ENCODE data around the gene HIP1R.
"Not testable (repeated sequence)": the region's sequence is repeated elsewhere in the genome, so short reads cannot be mapped to it uniquely, and the experiment has no call there.

Gene HIP1R, protein sequence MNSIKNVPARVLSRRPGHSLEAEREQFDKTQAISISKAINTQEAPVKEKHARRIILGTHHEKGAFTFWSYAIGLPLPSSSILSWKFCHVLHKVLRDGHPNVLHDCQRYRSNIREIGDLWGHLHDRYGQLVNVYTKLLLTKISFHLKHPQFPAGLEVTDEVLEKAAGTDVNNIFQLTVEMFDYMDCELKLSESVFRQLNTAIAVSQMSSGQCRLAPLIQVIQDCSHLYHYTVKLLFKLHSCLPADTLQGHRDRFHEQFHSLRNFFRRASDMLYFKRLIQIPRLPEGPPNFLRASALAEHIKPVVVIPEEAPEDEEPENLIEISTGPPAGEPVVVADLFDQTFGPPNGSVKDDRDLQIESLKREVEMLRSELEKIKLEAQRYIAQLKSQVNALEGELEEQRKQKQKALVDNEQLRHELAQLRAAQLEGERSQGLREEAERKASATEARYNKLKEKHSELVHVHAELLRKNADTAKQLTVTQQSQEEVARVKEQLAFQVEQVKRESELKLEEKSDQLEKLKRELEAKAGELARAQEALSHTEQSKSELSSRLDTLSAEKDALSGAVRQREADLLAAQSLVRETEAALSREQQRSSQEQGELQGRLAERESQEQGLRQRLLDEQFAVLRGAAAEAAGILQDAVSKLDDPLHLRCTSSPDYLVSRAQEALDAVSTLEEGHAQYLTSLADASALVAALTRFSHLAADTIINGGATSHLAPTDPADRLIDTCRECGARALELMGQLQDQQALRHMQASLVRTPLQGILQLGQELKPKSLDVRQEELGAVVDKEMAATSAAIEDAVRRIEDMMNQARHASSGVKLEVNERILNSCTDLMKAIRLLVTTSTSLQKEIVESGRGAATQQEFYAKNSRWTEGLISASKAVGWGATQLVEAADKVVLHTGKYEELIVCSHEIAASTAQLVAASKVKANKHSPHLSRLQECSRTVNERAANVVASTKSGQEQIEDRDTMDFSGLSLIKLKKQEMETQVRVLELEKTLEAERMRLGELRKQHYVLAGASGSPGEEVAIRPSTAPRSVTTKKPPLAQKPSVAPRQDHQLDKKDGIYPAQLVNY

DNA sequence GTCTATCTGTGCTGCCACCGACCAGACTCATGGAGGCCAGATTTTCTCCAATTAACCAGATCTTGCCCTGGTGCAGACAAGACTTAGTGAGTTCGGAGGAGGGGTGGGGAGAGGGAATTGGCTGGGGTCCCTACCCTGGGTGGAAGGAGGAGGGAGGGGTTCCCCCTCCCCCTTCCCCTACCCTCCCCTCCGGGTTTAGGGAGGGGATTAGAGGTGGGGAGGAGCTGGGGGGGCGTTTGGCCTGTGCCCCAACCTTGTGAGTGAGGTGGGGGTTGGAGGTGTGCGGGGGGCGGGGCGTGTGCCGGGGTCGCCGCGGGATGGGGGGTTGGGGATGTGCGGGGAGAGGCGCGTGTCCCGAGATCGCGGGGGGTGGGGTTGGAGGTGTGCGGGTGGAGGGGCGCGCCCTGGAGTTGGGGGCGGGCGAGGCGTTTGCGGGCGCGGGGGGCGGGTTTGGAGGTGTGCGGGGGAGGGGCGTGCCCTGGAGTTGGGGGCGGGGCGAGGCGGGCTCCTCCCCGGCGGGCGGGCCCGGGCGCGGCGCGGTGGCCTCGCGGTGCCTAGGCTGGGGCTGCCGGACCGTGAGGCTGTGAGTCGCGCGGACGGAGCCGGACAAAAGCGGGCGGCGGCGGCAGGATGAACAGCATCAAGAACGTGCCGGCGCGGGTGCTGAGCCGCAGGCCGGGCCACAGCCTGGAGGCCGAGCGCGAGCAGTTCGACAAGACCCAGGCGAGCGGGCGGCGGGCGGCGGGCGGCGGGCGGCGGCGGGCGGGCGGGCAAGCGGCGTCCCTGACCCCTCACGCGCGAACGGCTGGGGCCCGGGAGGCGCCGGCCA is at the start of gene HIP1R:
TSS of gene HIP1R (plus strand) at position 537 of the 829 bp plus-strand sequence. CDS start at position 631, 94 bp downstream.
- no peak for DNase-seq (ENCODE audit: low read depth)

DNA sequence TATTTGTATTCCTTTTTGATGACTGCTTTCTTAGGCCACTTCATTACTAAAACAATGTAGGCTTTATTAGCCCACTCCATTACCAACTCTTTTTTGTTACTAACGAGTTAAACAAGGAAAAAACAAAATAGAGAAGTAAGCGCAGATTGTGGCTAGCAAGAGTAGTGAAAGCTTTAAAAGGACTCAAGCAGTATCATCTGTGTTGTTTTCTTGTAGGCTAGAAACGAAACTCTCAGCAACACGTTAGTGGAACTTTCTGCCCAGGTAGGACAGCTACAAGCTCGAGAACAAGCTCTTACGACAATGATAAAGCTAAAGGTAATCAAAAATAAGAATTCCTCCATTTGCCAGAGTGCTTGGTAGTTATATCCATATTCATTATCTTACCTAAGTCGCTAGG is 49.8 kb upstream of the HIP1R start:
- no peak for DNase-seq (ENCODE audit: low read depth)

DNA sequence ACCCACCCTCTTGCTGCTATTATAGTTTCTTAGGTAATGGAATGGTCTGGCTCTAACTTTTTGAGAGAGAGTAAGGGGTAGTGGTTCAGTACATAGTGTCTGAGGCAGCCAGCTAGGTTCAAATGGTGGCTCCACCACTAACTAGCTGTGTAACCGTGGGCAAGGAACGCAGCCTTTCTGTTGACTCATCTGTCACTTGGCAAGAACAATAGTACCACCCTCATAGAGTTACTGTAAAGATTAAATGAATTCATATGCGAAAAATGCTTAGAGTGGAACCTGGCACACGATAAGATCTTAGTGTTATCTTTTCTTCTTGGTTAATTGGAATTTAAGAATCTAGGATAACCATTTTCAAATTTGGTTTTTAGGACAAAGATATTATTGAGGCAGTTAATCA is 46.9 kb upstream of the HIP1R start:
- no peak for DNase-seq (ENCODE audit: low read depth)

DNA sequence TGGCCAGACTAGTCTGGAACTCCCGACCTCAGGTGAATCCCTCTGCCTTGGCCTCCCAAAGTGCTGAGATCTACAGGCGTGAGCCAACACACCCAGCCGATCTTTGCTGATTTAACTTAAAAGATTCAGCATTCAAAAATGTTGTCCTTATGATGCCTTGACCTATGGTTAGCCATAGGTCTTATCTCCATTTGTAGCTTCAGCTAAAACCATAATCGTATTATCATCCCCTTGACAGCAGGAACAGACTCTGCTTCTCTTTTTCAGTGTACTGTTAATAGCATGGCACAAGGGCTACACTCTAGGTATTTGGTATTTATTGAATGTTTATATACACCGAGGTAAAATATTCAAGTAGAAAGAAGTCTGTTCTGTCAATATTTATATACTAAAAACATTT is 45.6 kb upstream of the HIP1R start:
- DNase-seq (ENCODE audit: low read depth) = no peak

DNA sequence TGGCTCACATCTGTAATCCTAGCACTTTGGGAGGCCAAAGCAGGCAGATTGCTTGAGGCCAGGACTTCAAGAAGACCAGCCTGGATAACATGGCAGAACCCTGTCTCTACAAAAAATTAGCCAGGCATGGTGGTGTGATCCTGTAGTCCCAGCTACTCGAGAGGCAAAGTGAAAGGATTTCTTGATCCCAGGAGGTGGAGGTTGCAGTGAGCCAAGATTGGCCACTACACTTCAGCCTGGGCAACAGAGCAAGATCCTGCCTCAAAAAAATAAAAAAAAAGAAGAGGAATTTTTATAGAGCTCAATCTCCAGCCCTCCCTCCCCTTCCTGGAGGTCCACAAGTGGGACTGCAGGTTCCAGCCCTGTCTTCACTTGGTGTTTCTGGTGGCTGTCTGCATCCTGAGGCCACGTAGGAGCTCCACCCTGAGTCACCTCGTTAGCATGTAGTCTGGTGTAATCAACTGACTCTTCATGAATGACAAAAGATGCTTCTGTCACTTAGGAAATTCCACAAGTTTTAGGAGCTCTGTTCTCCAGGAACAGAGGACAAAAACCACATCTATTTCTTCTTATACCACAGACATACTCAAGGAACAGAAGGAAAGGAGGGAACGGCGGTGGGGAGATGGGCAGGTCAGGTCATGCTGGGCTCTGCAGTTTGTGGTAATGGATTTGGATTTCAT is 44.7 kb upstream of the HIP1R start:
- DNase-seq (ENCODE audit: low read depth) = peak; percentile 35

DNA sequence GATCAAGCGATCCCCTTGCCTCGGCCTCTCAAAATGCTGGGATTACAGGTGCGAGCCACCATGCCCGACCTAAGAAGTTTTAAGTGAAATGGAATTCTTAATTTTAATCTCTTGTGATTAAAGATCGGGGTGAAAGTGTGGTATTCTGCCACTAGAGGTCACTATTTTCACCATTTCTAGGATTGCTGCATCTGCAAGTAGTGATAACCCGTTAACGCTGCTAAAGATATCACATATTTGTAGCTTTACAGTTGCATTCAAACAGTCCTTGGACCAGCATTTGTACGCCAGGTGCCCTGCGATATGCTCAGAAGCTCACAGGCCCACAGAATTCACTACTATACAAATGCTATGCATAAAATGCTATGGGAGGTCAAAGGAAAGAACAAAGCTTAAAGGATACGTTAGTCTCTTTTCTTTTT is 41.6 kb upstream of the HIP1R start:
- DNase-seq (ENCODE audit: low read depth) = no peak

DNA sequence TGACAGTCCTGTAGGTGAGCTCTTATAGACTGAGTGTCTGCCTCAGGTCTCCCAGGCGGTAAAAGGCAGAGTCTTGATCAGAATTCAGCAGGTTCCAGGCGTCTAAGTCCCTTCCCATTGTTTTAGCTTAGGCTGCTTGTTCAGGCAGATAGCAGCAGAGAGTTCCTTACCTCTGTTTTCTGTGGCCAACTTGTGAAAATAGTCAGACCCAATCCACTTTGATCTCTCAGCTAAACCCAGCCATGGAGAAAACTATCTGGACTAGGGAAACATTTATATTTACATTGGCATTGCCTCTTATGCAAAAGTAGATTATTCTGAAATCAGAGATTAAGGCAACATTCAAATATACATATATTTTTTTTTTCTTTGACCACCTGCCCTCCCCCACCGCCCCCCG is 39.5 kb upstream of the HIP1R start:
- DNase-seq (ENCODE audit: low read depth) = no peak

DNA sequence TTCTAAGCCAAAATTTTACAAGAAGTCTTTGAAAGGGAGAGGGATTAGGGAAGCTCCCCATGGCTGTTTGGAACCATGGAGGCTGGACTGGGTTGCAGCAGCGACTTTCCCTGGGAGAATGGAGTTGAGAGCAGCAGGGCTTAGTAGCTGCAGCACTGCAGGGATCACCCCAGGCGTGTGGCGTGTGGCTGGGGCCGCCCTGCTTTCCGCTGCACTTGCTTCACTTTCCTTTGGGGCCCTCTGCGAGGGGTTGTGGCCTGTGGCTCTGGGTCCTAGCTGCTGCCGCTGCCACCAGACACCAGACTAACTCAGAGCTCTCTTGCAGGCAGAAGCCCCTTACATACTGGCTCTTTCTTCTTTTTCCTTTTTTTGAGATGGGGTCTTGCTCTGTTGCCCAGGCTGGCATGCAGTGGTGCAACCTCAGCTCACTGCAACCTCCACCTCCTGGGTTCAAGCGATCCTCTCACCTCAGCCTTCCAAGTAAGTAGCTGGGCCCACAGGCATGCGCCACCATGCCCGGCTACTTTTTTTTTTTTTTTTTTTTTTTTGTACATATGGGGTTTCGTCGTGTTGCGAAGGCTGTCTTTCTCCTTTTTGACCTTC is 35.5 kb upstream of the HIP1R start:
- no peak for DNase-seq (ENCODE audit: low read depth)

DNA sequence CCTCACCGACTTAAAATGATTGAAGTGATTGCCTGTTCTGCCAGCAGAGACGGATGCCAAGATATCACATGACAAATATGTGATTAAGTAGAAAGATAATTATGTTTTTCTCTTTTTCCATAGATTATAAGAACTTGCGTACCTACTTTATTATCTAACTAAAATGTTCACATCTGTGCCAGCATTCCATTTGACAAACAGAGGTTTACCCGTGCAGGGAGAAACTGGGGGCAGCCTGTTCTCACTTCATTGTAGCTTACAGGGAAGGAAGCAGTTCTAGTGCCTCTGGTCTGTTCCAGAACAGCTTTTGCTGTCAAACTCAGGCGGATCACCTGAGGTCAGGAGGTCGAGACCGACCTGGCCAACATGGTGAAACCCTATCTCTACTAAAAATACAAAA is 31.3 kb upstream of the HIP1R start:
- DNase-seq (ENCODE audit: low read depth) = no peak

DNA sequence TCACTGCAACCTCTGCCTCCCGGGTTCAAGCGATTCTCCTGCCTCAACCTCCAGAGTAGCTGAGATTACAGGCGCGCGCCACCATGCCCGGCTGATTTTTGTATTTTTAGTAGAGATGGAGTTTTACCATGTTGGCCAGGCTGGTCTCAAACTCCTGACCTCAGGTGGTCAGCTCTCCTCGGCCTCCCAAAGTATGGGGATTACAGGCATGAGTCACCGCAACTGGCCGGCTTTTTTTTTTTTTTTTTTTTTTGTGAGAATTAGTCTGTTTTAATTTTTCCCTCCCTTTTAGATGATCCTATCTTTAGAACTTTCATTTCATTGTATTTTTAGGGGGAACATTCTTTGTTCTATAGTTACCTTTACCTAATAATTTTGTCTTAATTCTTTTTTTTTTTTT is 30.3 kb upstream of the HIP1R start:
- DNase-seq (ENCODE audit: low read depth) = not testable (repeated sequence)

DNA sequence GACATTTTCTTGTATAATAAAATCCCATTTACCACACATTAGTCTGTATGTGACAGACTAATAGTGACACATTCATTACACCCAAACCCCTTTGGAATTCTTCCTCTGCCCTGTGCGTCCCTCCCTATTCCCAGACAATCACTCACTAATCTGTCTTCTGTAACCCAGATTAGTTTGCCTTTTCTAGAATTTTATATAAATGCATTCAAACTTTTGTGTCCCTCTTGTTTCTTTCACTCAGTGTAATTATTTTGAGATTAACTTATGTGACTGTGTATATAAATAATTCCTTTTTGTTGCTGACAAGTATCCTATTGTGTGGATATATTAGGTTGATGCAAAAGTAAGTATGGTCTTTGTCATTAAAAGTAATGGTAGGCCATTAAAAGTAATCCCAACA is 27.6 kb upstream of the HIP1R start:
- DNase-seq (ENCODE audit: low read depth) = no peak

DNA sequence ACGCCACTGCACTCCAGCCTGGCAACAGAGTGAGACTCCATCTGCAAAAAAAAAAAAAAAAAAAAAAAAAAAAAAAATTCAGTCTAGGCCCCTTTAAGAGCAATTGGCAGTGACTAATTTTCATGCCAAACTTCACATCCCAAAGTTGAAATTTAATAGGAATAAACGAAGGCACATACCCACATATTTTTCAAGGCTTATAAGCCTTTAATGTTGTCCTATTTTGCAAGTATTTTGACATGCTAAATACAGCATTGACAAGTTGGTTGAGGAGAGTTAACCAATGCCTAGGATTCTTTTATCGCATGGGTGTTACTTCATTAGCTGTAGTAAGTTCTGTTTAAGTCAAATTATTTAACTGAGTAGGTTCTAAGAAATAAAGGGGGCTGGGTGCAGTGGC is 23.5 kb upstream of the HIP1R start:
- no peak for DNase-seq (ENCODE audit: low read depth)

DNA sequence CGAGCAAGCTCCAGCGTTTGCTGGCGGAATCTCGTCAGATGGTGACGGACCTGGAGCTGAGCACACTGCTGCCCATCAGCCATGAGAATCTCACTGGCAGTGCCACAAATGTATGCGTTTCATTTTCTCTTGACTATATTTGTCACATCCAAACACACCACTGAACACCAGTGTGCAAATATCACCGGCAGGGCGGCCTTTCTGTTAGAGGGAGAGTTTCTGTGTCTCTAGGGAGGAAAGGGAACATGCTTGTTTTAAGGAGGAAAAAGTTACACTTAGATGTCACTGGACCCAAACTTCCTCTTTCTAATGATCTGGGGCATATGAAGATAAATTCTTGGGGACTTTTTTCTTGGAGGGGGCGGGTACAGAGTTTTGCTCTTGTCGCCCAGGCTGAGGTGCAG is 21.9 kb upstream of the HIP1R start:
- DNase-seq (ENCODE audit: low read depth) = no peak

DNA sequence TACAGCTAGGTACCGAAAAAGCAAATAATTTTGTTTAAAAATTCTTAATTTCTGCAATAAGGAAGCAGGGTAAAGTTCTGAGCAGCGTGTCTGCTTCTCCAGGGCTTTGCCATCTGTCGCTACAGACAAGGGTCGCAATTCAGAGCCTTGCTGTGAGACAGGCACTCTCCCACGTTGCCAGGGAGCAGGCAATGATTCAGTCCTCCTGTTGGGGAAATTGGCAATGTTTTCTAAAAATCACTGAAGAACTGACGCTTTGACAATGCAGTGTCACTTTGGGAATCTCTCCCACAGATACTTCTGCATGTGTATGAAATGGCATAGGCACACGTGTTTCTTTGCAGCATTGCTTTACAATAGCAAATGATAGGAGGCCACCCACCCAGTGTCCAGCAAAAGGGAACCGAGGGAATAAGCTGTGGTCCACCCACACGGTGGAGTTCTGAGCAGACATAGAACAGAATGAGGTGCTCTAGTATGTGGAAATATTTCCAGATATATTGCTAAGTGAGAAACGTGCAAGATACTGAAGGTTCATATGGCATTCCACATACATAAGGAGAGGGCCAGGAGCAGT is 16.0 kb upstream of the HIP1R start:
- DNase-seq (ENCODE audit: low read depth) = no peak

DNA sequence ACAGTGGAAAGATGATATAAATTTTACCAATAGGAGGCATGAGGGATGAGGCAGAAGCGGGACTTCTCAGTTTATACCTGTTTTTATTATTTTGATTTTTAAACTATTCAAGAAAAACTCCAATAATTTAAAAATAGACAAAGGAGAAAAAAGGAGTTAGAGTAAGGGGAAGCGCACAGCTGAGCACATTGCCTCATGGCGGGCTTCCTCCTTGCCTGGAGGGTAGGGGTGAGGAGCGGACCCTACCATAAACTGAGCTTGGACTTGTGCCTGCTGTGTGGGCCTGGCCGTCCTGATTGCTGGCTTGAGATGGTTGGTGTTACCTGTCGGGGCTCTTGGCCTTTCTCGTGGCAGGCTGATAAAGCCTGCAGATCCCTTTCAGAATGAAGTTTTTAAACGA is 15.1 kb upstream of the HIP1R start:
- DNase-seq (ENCODE audit: low read depth) = no peak

DNA sequence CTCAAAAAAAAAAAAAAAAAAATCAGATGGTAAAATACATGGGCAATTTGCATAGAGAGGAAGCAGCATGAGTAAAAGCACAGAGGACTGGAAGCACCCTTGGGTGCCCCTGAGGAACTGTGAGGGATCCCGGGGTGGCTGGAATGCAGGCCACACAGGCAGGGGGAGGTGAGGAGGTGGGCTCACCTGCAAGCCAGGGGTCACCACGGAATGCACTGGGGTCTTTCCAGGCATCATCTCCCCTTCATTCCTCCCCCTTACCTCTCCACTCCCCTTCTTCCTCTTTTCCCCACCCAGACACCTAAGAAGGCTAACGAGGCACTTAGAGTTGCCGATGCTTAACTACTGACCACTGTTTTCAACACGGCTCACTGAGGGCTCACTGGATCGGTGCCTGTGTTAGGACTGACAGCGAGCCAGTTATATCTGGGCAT is 14.4 kb upstream of the HIP1R start:
- DNase-seq (ENCODE audit: low read depth) = no peak

DNA sequence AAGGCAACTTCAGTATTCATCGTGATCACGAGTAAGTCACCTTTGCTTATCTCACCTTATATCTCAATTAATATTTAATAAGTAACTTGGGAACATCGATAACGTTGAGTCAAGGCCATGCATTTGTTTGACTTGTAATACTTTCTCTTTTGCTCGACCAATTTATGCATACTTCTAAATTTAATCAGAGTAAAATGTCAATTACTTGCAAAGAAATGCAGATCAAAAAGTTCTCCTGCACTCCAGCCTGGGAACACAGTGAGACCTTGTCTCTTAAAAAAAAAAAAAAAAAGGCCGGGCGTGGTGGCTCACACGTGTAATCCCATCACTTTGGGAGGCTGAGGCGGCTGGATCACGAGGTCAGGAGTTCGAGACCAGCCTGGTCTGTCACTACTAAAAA is 11.8 kb upstream of the HIP1R start:
- no peak for DNase-seq (ENCODE audit: low read depth)

DNA sequence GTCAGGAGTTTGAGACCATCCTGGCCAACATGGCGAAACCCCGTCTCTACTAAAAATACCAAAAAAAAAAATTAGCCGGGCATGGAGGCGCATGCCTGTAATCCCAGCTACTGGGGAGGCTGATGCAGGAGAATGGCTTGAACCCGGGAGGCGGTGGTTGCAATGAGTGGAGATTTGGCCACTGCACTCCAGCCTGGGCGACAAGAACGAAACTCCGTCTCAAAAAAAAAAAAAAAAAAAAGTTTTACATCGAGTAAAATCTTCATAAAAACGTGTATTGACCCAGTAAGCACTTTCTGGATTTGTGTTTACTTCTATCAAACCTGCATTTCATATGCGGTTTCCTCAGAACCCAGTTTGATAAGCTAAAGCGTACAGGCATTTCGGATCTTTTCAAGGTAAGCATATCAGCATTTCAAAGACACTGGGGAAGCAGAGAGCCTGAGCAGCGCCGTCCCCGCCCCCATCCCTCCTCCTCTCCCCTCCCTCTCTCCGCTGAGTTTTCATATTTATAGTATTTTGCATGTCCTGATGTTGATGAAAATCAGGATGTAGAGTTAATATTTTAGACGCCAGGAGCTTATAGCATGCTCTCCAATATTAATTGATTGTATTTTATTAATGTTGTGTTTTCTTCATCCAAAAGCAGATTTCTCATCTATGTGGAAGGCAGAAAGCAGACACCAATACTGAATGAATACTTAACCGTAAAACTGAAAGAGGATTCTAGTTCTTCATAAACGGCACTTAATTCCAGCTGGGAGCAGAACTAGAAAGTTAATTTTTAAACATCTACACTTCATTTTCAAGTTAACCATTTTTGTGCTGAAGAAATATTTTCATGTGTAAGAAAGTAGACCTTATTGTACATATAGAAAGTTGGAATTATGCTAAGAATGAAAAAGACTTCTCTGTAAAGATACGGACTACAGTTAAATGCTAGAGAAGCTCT is 9.2 kb upstream of the HIP1R start:
- no peak for DNase-seq (ENCODE audit: low read depth)

DNA sequence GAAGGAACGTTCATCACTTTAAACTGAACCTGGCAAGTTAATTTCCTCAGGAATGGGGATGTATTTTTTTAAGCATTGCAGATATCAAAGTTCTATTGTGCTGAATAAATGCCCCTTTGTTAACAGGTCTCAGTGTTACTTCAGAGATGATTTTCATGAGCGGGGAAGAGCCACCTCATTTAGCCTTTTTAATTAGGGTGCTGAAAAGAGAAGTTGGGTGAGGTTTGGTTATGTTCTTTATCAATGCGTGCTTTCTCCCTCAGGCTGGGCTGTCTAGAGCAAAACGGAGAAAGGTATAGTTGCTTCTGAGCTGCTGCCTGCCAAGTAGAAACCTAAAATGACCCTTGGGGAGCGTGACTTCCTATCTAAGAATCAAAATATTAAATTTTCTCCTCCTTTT is 8.0 kb upstream of the HIP1R start:
- DNase-seq (ENCODE audit: low read depth) = no peak

All from GM04503 (cell line).